PC-9 (cell line): ENCODE data around the gene LYG1. TPM values are rescaled to one million over a fixed set of nuclear protein-coding genes. Genes with fewer than 3 reads are reported as not detected.

Experiments
- BruUV-seq: library from RNA; stranded (reverse); fragments of 400-500 nt; replicated peaks from 2 replicates; lab custom pipeline; 2021; lab: Mats Ljungman, UMichigan
- CTCF ChIA-PET: fragments of 300-600 bp; sonication (Branson Sonifier 250); formaldehyde crosslinking; loops from one replicate; lab custom pipeline; 2022; ENCODE audit warnings: antibody characterized with exemption; lab: Charles Lee
- POLR2A ChIA-PET: fragments of 300-600 bp; sonication (Branson Sonifier 250); formaldehyde crosslinking; loops from one replicate; lab custom pipeline; 2022; ENCODE audit warnings: antibody characterized with exemption; ENCODE audit not compliant: unreplicated experiment; lab: Charles Lee
- DNase-seq, 2 experiments: peaks; one replicate each; pipeline versions ENCODE4 v3.0.0 to v3.0.0-alpha.2; 2015 to 2022; ENCODE audit warnings: mixed read lengths in 1 of 2
- H2AFZ ChIP-seq: fragments of 200-600 bp; sonication (generic); 2 replicates; pipeline ENCODE4 v1.8.1; 2017; ENCODE audit warnings: antibody characterized with exemption
- H3F3A ChIP-seq: fragments of 200-600 bp; sonication (generic); 2 replicates; pipeline ENCODE4 v1.8.1; 2017; ENCODE audit warnings: antibody characterized with exemption, mild to moderate bottlenecking, low read depth; ENCODE audit not compliant: insufficient read depth
- H3K27ac ChIP-seq: fragments of 200-600 bp; sonication (generic); 2 replicates; pipeline ENCODE4 v1.6.1; 2016; ENCODE audit warnings: mixed run types
- H3K27me3 ChIP-seq: fragments of 200-600 bp; sonication (generic); 2 replicates; pipeline ENCODE4 v1.6.1; 2016; ENCODE audit warnings: low read depth, mixed run types; ENCODE audit not compliant: insufficient read depth
- H3K36me3 ChIP-seq: fragments of 200-600 bp; sonication (generic); 2 replicates; pipeline ENCODE4 v1.6.1; 2016; ENCODE audit warnings: low read depth, mixed run types
- H3K4me1 ChIP-seq: fragments of 200-600 bp; sonication (generic); replicated peaks from 2 replicates; pipeline ENCODE4 v1.6.1; 2016; ENCODE audit warnings: mixed run types; ENCODE audit not compliant: insufficient read depth
- H3K4me2 ChIP-seq: fragments of 200-600 bp; sonication (generic); 2 replicates; pipeline ENCODE4 v1.6.1; 2017; ENCODE audit warnings: mixed run types
- H3K4me3 ChIP-seq: fragments of 200-600 bp; sonication (generic); 2 replicates; pipeline ENCODE4 v1.6.1; 2016; ENCODE audit warnings: mixed run types
- H3K79me2 ChIP-seq: fragments of 200-600 bp; sonication (generic); 2 replicates; pipeline ENCODE4 v1.6.1; 2017; ENCODE audit warnings: low read depth, mixed run types
- H3K9me2 ChIP-seq: fragments of 200-600 bp; sonication (generic); 2 replicates; pipeline ENCODE4 v1.8.1; 2017; ENCODE audit warnings: mild to moderate bottlenecking; ENCODE audit not compliant: insufficient read depth
- H3K9me3 ChIP-seq: fragments of 200-600 bp; sonication (generic); 2 replicates; pipeline ENCODE4 v1.8.1; 2016; ENCODE audit warnings: low read depth; ENCODE audit not compliant: insufficient read depth
- H4K20me1 ChIP-seq: fragments of 200-600 bp; sonication (generic); 2 replicates; pipeline ENCODE4 v1.8.1; 2017; ENCODE audit not compliant: insufficient read depth
- EZH2 ChIP-seq: fragments of 200-600 bp; sonication (generic); IDR thresholded peaks from 2 replicates; pipeline ENCODE4 v1.8.0; 2017; ENCODE audit warnings: antibody characterized with exemption, low read depth
- intact Hi-C: fragments of 100-400 bp; cut with micrococcal nuclease; formaldehyde crosslinking; loops from one replicate; pipeline ENCODE4 v1.10.0; 2022; ENCODE audit not compliant: unreplicated experiment
- total RNA-seq: library from RNA; stranded (reverse); gene quantifications from 2 replicates; pipeline ENCODE4 v1.2.3, GENCODE V29; 2021
- TF ChIP-seq, protein P1 (sequence below): fragments of 200-600 bp; sonication (generic); conservative IDR thresholded peaks from 2 replicates; pipeline ENCODE4 v1.6.1; 2017; ENCODE audit warnings: mixed run types, antibody characterized with exemption, mild to moderate bottlenecking, moderate library complexity

LYG1 gene
- total RNA-seq, 1 experiment from 2014 or later: 1.5 TPM

DNA sequence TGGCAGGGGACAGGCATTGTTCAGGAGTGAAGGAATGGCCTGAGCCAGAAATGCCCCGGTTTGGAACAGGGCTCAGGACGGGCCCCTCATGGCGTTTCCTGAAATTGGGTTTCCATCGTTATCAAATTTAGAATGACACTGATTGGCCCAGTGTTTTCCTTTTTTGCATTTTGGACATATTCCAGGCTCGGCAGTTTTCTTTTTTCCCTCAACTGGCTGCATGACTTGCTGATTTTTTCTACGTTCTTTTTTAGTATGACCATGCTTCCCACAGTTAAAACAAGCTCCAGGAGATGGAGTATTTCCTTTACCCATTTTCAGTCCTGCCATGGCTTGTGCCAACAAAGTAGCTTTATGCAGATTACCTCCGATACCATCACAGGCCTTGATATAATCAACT is 25.1 kb downstream of the LYG1 start:
- H3K4me2 ChIP-seq: no peak overlapping the region
- H3F3A ChIP-seq: peaks cover 14% of the 10 kb centered on the region
- CTCF ChIA-PET: no interaction called here
- H3K4me1 ChIP-seq: peaks cover 12% of the 10 kb centered on the region
- H2AFZ ChIP-seq: no peak overlapping the region
- H3K36me3 ChIP-seq: no peaks in the 10 kb centered on the region
- TF ChIP-seq, protein P1, sequence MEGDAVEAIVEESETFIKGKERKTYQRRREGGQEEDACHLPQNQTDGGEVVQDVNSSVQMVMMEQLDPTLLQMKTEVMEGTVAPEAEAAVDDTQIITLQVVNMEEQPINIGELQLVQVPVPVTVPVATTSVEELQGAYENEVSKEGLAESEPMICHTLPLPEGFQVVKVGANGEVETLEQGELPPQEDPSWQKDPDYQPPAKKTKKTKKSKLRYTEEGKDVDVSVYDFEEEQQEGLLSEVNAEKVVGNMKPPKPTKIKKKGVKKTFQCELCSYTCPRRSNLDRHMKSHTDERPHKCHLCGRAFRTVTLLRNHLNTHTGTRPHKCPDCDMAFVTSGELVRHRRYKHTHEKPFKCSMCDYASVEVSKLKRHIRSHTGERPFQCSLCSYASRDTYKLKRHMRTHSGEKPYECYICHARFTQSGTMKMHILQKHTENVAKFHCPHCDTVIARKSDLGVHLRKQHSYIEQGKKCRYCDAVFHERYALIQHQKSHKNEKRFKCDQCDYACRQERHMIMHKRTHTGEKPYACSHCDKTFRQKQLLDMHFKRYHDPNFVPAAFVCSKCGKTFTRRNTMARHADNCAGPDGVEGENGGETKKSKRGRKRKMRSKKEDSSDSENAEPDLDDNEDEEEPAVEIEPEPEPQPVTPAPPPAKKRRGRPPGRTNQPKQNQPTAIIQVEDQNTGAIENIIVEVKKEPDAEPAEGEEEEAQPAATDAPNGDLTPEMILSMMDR: no peak
- TF ChIP-seq EZH2: no peak
- H3K9me3 ChIP-seq: peaks cover 16% of the 10 kb centered on the region; the same call in 1 of the 2 replicates
- intact Hi-C loops: no loop called here
- no peak for DNase-seq
- no peaks in the 10 kb centered on the region for H4K20me1 ChIP-seq
- no TSS peak for BruUV-seq
- no peak overlapping the region for H3K27ac ChIP-seq
- peaks cover 12% of the 10 kb centered on the region; the same call in 1 of the 2 replicates for H3K27me3 ChIP-seq
- H3K79me2 ChIP-seq: no peaks in the 10 kb centered on the region
- POLR2A ChIA-PET: no interaction called here
- no peak overlapping the region for H3K4me3 ChIP-seq
- no peaks in the 10 kb centered on the region for H3K9me2 ChIP-seq

DNA sequence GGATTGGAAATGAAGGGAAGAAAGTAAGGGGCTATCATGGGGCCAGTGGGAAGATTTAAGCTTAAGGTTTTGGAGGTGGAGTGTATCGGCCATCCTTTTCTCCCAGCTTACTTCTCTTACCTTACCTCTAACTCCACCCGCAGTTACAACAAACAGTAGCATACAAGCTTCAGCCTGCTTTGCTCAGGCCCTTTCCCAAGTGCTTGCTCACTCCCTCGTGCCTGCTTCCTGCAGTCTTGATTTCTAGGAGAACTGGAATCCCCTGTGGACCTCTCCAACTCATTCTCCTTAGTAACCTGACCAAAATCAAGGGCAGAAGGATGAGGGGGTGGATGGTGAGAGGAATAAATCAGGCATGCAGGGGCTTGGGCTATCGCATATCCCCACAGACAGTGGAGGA is 39.8 kb downstream of the LYG1 start:
- no peaks in the 10 kb centered on the region for H3F3A ChIP-seq
- no peak overlapping the region for H3K4me3 ChIP-seq
- no peak for DNase-seq
- no peak overlapping the region for H2AFZ ChIP-seq
- ChIA-PET POLR2A (no interaction called here), CTCF (no interaction called here)
- no peaks in the 10 kb centered on the region for H4K20me1 ChIP-seq
- H3K79me2 ChIP-seq: no peaks in the 10 kb centered on the region
- H3K36me3 ChIP-seq: no peaks in the 10 kb centered on the region
- H3K4me1 ChIP-seq: no peaks in the 10 kb centered on the region
- H3K4me2 ChIP-seq: no peak overlapping the region
- H3K27ac ChIP-seq: no peak overlapping the region
- no peaks in the 10 kb centered on the region for H3K27me3 ChIP-seq
- intact Hi-C loops: no loop called here
- TF ChIP-seq EZH2: no peak
- TF ChIP-seq, protein P1: no peak
- no TSS peak for BruUV-seq
- peaks cover 3% of the 10 kb centered on the region; the same call in 1 of the 2 replicates for H3K9me3 ChIP-seq
- no peaks in the 10 kb centered on the region for H3K9me2 ChIP-seq

DNA sequence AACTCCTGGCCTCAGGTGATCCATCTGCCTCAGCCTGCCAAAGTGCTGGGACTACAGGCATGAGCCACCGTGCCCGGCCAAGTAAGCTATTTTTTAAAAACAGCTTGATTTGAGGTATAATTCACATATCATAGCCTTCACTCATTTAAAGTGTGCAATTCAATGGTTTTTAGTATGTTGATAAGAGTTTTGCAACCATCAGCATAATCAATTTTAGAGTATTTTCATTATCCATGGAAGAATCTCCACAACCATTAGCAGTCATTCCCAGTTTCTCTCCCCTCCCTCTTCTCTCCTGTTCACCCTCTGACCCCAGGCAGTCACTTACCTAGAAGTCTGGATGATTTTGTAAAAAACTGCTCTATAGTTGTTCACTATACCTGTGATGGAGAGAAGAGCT is 40.8 kb downstream of the LYG1 start:
- H3K79me2 ChIP-seq: no peaks in the 10 kb centered on the region
- H3K9me2 ChIP-seq: no peaks in the 10 kb centered on the region
- H3F3A ChIP-seq: no peaks in the 10 kb centered on the region
- no peaks in the 10 kb centered on the region for H3K4me1 ChIP-seq
- H3K4me3 ChIP-seq: no peak overlapping the region
- H4K20me1 ChIP-seq: no peaks in the 10 kb centered on the region
- BruUV-seq: no TSS peak
- no peak overlapping the region for H3K4me2 ChIP-seq
- H3K9me3 ChIP-seq: peaks cover 3% of the 10 kb centered on the region; the same call in 1 of the 2 replicates
- ChIA-PET POLR2A (no interaction called here), CTCF (no interaction called here)
- intact Hi-C loops: no loop called here
- H3K27me3 ChIP-seq: no peaks in the 10 kb centered on the region
- H3K27ac ChIP-seq: no peak overlapping the region
- no peak for DNase-seq
- H2AFZ ChIP-seq: no peak overlapping the region
- no peaks in the 10 kb centered on the region for H3K36me3 ChIP-seq
- TF ChIP-seq, protein P1: no peak
- no peak for TF ChIP-seq EZH2
